ENCODE results near the gene FAM107B. TPM values are rescaled to one million over a fixed set of nuclear protein-coding genes. Genes with fewer than 3 reads are reported as not detected.

FAM107B gene
- total RNA-seq, 6 experiments from 2014 or later, result 18.7 to 43.8 (median 40.0) TPM

- DNase-seq, result no peak
- H3K27ac Mint-ChIP-seq, result no peak overlapping the region
- TF ChIP-seq CTCF (IDR thresholded peaks at IDR 0.05), result no peak
- no peaks in the 10 kb centered on the region for H3K27me3 Mint-ChIP-seq (ENCODE audit: insufficient read depth)
- H3K4me1 Mint-ChIP-seq (ENCODE audit: low read depth), result peaks cover 37% of the 10 kb centered on the region
- H3K36me3 Mint-ChIP-seq (ENCODE audit: low read depth), result peaks cover 19% of the 10 kb centered on the region
- no peaks in the 10 kb centered on the region; the same call in 1 of the 2 replicates for H3K9me3 Mint-ChIP-seq
- H3K4me3 Mint-ChIP-seq, result no peak overlapping the region
These were observed 203.9 kb downstream of the FAM107B start for GRCh38 chr10:14570800-14571199.

- no peaks in the 10 kb centered on the region; the same call in 1 of the 2 replicates for H3K9me3 Mint-ChIP-seq
- DNase-seq, result no peak
- H3K4me1 Mint-ChIP-seq (ENCODE audit: low read depth), result peaks cover 44% of the 10 kb centered on the region
- H3K27me3 Mint-ChIP-seq (ENCODE audit: insufficient read depth), result no peaks in the 10 kb centered on the region
- no peak overlapping the region for H3K27ac Mint-ChIP-seq
- peaks cover 17% of the 10 kb centered on the region for H3K36me3 Mint-ChIP-seq (ENCODE audit: low read depth)
- no peak for TF ChIP-seq CTCF (IDR thresholded peaks at IDR 0.05)
- H3K4me3 Mint-ChIP-seq, result no peak overlapping the region
These were observed 205.2 kb downstream of the FAM107B start for GRCh38 chr10:14569274-14570060.

- no peak for DNase-seq
- no peaks in the 10 kb centered on the region; the same call in 1 of the 2 replicates for H3K9me3 Mint-ChIP-seq
- peaks cover 38% of the 10 kb centered on the region for H3K4me1 Mint-ChIP-seq (ENCODE audit: low read depth)
- no peaks in the 10 kb centered on the region for H3K27me3 Mint-ChIP-seq (ENCODE audit: insufficient read depth)
- H3K27ac Mint-ChIP-seq, result no peak overlapping the region
- no peak overlapping the region for H3K4me3 Mint-ChIP-seq
- TF ChIP-seq CTCF (IDR thresholded peaks at IDR 0.05), result no peak
- peaks cover 17% of the 10 kb centered on the region for H3K36me3 Mint-ChIP-seq (ENCODE audit: low read depth)
These were observed 207.3 kb downstream of the FAM107B start for GRCh38 chr10:14567421-14567820.

DNA sequence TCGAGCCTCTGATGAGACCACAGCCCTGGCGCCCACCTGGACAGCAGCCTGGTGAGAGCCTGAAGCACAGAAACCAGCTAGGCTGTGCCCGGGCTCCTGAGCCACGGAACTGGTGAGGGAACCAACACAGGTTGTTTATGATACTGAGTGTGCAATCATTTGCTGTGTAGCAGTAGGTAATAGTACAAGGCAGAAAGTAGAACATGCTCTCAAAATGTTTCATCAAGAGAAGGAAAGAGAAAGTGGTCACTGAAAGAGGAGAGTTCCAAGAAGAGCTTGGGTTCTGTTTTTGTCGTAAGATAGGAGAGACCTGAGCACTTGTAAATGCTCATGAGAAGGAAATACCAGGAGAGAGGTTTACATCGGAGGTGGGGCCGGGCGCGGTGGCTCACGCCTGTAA lies 208.2 kb downstream of the FAM107B start:
- DNase-seq, result no peak
- Mint-ChIP-seq H3K27me3 (ENCODE audit: insufficient read depth) (no peaks in the 10 kb centered on the region), H3K36me3 (ENCODE audit: low read depth) (peaks cover 17% of the 10 kb centered on the region), H3K27ac (no peak overlapping the region), H3K9me3 (no peaks in the 10 kb centered on the region; the same call in 1 of the 2 replicates), H3K4me1 (ENCODE audit: low read depth) (peaks cover 30% of the 10 kb centered on the region), H3K4me3 (no peak overlapping the region)
- TF ChIP-seq CTCF (IDR thresholded peaks at IDR 0.05), result no peak

DNA sequence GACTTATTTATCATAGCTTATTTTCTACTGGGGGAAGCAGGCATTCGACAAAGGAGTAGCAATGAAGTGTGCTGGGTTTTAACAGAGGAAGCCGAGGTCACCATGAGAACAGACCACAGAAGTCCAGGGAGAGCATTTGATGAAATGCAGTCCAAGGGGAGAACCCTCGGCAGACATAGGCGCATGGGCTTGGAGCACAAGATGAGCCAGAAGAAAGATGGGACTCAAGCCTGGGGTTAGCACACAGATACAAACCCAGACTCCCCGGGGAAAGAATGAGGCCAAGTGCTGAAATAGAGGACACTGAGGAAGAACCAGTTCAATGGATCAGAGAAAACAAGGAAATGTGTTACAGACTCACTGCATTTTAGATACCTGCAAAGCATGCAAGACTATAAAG lies 209.5 kb downstream of the FAM107B start:
- Mint-ChIP-seq H3K36me3 (ENCODE audit: low read depth) (peaks cover 17% of the 10 kb centered on the region), H3K4me3 (no peak overlapping the region), H3K4me1 (ENCODE audit: low read depth) (peaks cover 34% of the 10 kb centered on the region), H3K9me3 (no peaks in the 10 kb centered on the region; the same call in 1 of the 2 replicates), H3K27ac (no peak overlapping the region), H3K27me3 (ENCODE audit: insufficient read depth) (no peaks in the 10 kb centered on the region)
- no peak for DNase-seq
- TF ChIP-seq CTCF (IDR thresholded peaks at IDR 0.05), result no peak
